HG02981 (cell line): ENCODE data around the gene CLMP.
A peak's percentile ranks its signal among the peaks of the same experiment; 100 is the strongest.
"Not testable (repeated sequence)": the region's sequence is repeated elsewhere in the genome, so short reads cannot be mapped to it uniquely, and the experiment has no call there.

Source experiments
- ATAC-seq: cut with Tn5 transposase; IDR thresholded peaks from one replicate; pipeline ENCODE4 v1.9.1; 2021; ENCODE audit warnings: mild to moderate bottlenecking, moderate library complexity; ENCODE audit not compliant: unreplicated experiment

Gene CLMP

GRCh38 chr11:123137431-123138224 is 57.4 kb downstream of the CLMP start:
- no peak for ATAC-seq

DNA sequence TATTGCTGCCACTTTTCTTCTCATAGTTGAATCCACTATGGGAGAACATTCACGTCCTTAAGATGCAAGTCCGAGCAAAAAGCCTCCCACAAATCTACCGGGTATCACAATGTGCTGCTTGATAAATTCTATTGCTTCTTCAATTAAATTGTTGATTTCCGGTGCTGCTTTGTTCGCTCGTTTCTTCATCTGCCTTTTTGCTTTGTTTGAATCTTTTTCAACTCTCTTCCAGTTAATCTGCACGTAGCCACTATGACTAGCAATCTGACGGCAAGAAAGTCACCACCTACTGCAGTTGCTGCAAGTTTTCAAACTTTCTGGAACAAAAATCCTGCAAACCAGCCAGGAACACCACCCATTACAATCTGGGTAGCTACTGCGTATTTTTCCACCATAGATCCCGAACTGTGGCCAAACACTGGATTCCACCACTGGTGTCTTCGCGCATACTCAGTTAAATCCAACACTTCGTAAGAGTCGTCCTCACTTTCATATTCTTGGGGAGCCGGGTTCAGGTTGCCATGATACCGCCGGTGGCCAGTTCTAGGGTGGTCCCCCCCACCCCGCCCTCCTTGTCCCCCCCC is 59.1 kb downstream of the CLMP start:
- no peak for ATAC-seq

GRCh38 chr11:123132881-123133280 is 62.2 kb downstream of the CLMP start:
- ATAC-seq = no peak

DNA sequence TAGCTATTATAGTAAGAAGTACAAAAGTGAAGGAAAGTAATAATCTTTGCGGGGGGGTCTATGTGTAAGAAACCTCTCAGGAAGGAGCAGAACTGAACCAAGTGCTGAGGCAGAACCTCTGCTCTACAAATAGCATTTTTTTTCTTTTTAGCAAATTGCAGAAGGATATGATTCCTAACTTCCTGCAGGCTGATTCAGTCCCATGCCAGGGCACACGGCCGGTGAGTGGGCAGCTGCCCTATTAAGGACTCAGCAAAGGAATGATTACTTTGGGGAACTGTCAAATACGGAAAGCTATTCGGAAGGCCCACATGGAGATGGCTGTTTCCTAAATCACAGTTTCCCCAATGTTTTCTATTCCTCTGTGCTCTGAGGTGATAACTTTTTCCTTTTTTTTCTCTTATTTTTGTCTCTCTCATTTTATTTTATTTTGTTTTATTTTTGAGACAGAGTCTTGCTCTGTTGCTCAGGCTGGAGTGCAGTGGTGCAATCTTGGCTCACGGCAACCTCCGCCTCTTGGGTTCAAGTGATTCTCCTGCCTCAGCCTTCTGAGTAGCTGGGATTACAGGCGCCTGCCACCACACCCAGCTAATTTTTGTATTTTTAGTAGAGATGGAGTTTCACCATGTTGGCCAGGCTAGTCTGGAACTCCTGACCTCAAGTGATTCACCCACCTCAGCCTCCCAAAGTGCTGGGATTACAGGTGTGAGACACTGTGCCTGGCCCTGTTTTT is 62.8 kb downstream of the CLMP start:
- not testable (repeated sequence) for ATAC-seq

DNA sequence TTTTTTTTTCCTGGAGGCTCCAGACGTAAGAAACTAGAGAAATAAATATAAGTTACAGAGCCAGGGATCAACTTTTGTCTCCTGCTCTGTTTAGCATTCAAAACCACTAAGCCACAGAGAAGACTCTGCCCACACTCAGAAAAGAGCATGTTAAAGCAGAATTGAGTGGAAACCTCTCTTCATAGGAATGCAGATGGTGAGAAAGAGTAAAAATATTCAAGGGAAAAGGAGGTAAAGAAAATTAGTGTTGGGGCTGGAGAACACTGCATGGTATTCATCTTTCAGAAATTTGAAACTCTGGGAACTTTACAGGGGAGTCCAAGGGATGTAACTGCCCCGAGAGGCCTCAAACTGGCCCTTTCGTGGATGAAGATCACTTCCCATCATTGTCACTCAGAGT is 65.1 kb downstream of the CLMP start:
- ATAC-seq = no peak

DNA sequence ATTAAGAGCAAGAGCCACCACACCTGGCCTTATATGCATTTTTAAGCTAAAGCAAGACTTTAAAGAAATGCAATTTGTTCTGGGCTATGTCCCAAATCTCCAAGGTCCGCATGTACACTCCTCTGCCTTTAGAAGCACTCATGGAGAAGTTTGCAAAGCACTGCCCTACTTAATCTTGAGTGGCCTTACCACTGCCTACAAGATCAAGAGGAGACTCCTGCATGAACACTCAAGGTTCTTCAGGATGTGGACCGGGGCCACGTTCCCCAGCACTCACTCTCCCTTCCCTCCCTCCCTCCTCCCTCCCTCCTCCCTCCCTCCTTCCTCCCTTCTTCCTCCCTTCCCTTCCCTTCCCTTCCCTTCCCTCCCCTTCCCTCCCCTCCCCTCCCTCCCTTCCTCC is 69.9 kb downstream of the CLMP start:
- no peak for ATAC-seq

DNA sequence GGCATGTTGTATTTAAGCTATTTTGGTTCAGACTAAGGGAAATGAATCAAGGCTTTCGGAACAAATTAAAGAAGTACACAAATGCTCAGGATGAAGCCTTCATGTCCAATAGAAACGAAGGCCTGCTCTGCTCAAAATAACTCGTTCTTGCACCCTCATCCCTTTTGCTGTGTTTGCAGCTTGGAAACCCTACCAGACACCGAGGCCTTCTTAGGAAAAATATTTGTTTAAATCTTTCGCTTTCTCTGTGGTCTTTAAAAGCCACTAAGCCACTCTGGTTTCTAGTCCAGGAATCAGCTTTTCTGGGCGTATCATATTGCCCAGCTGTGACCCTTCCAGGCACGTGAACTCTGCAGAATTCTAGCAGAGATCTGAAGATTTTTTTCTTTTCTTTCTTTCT is 72.2 kb downstream of the CLMP start:
- ATAC-seq = no peak

DNA sequence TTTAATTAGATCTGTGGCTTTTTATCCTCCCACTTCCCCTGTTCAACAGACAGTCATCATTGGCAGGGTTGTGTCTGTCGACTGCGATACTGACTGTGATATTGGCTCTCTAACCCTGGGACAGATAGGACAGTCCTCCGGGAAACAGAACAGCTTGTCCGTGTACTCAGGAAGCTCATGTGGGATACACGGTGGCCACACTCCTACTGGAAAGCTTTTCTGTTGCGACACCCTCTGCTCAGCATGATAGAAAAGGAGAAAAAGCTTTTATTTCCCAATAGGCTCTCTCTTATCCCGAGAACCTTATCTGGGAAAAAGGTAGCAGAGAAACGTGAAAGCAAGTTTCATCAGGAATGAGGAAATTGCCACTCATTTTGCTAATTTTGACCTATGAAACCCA is 72.7 kb downstream of the CLMP start:
- ATAC-seq = no peak

GRCh38 chr11:123116486-123116885 is 78.6 kb downstream of the CLMP start:
- ATAC-seq = no peak

GRCh38 chr11:123111465-123111864 is 83.6 kb downstream of the CLMP start:
- no peak for ATAC-seq

GRCh38 chr11:123110397-123110796 is 84.7 kb downstream of the CLMP start:
- no peak for ATAC-seq

- ATAC-seq = no peak
Observed at GRCh38 chr11:123107945-123108495, 87.0 kb downstream of the CLMP start.

DNA sequence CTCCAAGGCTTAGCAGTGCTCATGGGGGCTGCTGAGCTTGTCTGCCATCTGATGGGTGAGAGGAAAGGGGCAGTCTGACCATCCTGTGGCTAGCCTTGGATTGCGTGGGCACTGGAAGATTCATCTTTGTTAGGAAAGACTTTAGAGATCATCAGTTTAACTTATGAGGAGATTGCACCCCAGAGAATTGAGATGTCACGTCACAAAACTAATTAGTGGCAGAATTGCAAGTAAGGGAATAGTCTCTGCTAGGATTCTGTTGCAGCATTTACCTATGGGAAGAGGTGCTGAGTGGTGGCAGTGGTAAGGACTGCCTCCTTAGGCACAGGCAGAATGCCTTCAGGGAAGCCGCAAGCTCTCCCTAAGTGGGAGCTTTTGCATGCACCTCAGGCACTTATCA is 90.4 kb downstream of the CLMP start:
- no peak for ATAC-seq

GRCh38 chr11:123103326-123103980 is 91.6 kb downstream of the CLMP start:
- ATAC-seq = no peak

DNA sequence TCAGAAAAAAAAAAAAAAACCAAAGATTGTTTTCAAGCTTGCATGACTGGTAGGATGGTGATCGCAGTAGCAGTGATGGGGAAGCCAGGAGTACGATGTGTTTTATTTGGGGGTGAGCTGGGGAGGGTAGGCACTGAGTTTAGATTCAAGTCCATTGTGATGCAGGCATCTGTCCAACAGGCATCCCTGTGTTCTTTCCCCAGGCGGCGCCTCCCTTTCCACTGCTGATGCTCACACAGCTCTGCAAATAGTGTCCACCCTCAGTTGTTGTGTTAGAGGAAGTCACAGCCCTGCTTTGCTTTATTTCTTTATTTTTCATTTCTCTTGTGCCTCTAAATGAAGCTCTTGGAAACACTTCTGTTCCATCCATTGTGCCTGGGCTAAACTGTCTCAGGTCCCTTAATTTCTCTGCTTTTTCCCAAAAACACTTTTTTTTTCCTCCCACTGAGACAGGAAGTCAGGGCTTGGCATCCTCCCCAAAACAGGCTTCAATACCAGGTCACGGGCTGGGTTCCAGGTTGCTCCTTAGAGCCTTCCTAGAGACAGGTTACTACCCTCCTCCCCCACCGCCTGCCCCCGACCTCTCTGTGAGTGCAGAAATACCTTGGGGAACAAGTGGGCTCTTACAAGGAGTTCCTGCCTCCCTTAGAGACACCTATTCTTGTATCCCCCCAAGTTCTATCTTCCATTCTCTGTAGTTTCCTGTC is 94.5 kb downstream of the CLMP start:
- no peak for ATAC-seq

DNA sequence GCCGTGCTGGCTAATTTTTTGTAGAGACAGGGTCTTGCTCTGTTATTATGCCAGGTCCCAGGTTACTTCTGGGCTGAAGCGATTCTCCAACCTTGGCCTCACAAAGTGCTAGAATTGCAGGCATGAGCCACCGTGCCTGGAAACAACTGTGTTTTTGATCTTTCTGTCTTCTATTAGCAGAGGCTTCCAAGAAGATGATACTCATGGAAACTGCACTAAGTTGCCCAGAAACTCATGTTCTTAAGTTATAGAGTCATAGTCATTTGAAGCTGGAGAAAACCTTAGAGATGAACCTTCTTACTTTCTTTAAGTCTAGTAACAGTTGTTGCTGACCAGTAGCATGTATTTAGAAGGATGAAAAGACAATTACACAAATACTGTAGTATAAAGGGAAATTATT is 96.1 kb downstream of the CLMP start:
- ATAC-seq = no peak

GRCh38 chr11:123093739-123094138 is 101.3 kb downstream of the CLMP start:
- no peak for ATAC-seq

DNA sequence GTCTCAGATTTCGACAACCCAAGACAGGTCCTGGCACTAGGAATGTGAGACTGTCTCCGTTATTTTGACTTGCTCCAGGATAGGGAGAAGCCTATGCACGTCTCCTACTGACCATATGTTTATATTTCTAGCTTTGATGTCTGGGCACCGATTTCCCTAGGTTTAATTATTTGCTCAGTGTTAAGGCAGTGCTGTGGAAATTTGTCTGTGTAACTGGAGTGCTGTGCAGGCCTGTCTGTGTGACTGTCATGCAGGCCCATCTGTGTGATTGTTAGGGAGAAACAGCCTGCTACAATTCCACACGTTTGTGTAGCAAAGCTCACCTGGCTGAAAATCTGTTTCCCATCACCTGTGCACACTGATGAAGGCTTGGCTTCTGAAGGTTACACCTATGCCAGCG is 103.5 kb downstream of the CLMP start:
- no peak for ATAC-seq

GRCh38 chr11:123090168-123090567 is 104.9 kb downstream of the CLMP start:
- ATAC-seq = not testable (repeated sequence)

- ATAC-seq = not testable (repeated sequence)
Observed at GRCh38 chr11:123088896-123089295, 106.2 kb downstream of the CLMP start.

DNA sequence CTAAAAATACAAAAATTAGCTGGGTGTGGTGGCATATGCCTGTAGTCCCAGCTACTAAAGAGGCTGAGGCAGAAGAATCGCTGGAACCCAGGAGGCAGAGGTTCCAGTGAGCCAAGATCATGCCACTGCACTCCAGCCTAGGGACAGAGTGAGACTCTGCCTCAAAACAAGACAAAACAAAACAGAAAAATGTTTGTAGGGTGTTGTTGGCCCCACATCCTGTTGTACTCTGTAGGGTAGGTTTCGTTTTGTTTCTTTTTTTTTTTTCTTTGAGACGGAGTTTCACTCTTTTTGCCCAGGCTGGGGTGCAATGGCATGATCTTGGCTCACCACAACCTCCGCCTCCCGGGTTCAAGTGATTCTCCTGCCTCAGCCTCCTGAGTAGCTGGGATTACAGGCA is 107.4 kb downstream of the CLMP start:
- peak; percentile 67 for ATAC-seq
